NCI-H128 (cell line): ENCODE measurements around the gene PLPPR4.
"Not testable (repeated sequence)": the region's sequence is repeated elsewhere in the genome, so short reads cannot be mapped to it uniquely, and the experiment has no call there.

ENCODE experiments used
- DNase-seq: peaks from one replicate; lab custom pipeline; 2025; ENCODE audit not compliant: unreplicated experiment; lab: John Stamatoyannopoulos, UW

Gene PLPPR4

GRCh38 chr1:99264201-99265021 lies at the start of gene PLPPR4:
Gene PLPPR4 (plus strand): TSS chr1:99264492. CDS start chr1:99264594, 102 bp downstream.
- peak; percentile 10 for DNase-seq

GRCh38 chr1:99216956-99217355 lies 47.3 kb upstream of the PLPPR4 start:
- DNase-seq = no peak

- DNase-seq = no peak
Measured at GRCh38 chr1:99217599-99217998, 46.7 kb upstream of the PLPPR4 start.

GRCh38 chr1:99218572-99218971 lies 45.7 kb upstream of the PLPPR4 start:
- DNase-seq = no peak

- DNase-seq = no peak
Measured at GRCh38 chr1:99218999-99219398, 45.3 kb upstream of the PLPPR4 start.

- no peak for DNase-seq
Measured at GRCh38 chr1:99227056-99227897, 37.0 kb upstream of the PLPPR4 start.

GRCh38 chr1:99228153-99228552 lies 36.1 kb upstream of the PLPPR4 start:
- DNase-seq = no peak

- no peak for DNase-seq
Measured at GRCh38 chr1:99229122-99229521, 35.2 kb upstream of the PLPPR4 start.

- no peak for DNase-seq
Measured at GRCh38 chr1:99230695-99231094, 33.6 kb upstream of the PLPPR4 start.

- no peak for DNase-seq
Measured at GRCh38 chr1:99232172-99232571, 32.1 kb upstream of the PLPPR4 start.

- DNase-seq = no peak
Measured at GRCh38 chr1:99233446-99233845, 30.8 kb upstream of the PLPPR4 start.

GRCh38 chr1:99236756-99237155 lies 27.5 kb upstream of the PLPPR4 start:
- no peak for DNase-seq

GRCh38 chr1:99239690-99240089 lies 24.6 kb upstream of the PLPPR4 start:
- DNase-seq = no peak

GRCh38 chr1:99240621-99241020 lies 23.7 kb upstream of the PLPPR4 start:
- no peak for DNase-seq

GRCh38 chr1:99246152-99246551 lies 18.1 kb upstream of the PLPPR4 start:
- DNase-seq = no peak

- no peak for DNase-seq
Measured at GRCh38 chr1:99247199-99247598, 17.1 kb upstream of the PLPPR4 start.

- no peak for DNase-seq
Measured at GRCh38 chr1:99250728-99251127, 13.6 kb upstream of the PLPPR4 start.

- no peak for DNase-seq
Measured at GRCh38 chr1:99251308-99251707, 13.0 kb upstream of the PLPPR4 start.

GRCh38 chr1:99252630-99253029 lies 11.7 kb upstream of the PLPPR4 start:
- no peak for DNase-seq

- DNase-seq = not testable (repeated sequence)
Measured at GRCh38 chr1:99260402-99260801, 3.9 kb upstream of the PLPPR4 start.

GRCh38 chr1:99265124-99265523 lies 832 bp downstream of the PLPPR4 start:
- DNase-seq = no peak

- DNase-seq = no peak
Measured at GRCh38 chr1:99266726-99267125, 2.4 kb downstream of the PLPPR4 start.
